Measurements from ENCODE around the gene NNMT.
"Not testable (repeated sequence)": the region's sequence is repeated elsewhere in the genome, so short reads cannot be mapped to it uniquely, and the experiment has no call there.

NNMT gene

DNA sequence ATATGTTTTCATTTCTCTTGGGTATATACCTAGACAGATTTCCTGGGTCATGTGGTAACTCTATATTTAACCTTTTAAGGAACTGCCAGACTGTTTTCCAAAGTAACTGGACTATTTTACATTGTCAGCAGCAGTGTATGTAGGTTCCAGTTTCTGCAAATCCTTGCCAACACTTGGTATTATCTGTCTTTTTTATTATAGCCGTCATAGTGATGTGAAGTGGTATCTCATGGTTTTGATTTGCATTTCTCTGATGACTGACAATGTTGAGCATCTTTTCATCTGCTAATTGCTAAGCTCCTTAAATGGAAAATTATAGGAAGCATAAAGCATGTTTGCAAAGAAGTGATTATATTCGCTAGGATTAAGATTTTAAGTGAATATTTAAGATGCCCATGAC lies 13.9 kb downstream of the NNMT start:
- DNase-seq (ENCODE audit: low read depth in 2 of 2), result no peak

- no peak for DNase-seq (ENCODE audit: low read depth in 2 of 2)
These were observed 15.7 kb downstream of the NNMT start for GRCh38 chr11:114311946-114312345.

DNA sequence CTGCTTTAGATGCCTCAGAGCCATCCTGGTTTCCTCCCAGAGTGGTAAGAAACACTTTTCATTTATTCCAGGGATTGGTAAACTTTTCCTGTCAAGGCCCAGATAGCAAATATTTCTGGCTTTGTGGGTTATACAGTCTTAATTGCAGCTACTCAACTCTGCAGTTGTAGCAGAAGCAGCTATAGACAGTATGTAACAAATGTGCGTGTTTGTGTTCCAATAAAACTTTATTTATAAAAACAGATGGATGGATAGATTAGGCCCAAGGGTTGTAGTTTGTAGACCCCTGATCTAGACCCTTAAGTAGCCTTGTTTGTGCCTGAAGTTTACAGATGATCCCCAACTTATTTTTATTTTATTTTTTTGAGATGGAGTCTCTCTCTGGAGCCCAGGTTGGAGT lies 17.9 kb downstream of the NNMT start:
- DNase-seq (ENCODE audit: low read depth in 2 of 2), result no peak

- DNase-seq (ENCODE audit: low read depth in 2 of 2), result no peak
These were observed 19.7 kb downstream of the NNMT start for GRCh38 chr11:114315749-114316368.

DNA sequence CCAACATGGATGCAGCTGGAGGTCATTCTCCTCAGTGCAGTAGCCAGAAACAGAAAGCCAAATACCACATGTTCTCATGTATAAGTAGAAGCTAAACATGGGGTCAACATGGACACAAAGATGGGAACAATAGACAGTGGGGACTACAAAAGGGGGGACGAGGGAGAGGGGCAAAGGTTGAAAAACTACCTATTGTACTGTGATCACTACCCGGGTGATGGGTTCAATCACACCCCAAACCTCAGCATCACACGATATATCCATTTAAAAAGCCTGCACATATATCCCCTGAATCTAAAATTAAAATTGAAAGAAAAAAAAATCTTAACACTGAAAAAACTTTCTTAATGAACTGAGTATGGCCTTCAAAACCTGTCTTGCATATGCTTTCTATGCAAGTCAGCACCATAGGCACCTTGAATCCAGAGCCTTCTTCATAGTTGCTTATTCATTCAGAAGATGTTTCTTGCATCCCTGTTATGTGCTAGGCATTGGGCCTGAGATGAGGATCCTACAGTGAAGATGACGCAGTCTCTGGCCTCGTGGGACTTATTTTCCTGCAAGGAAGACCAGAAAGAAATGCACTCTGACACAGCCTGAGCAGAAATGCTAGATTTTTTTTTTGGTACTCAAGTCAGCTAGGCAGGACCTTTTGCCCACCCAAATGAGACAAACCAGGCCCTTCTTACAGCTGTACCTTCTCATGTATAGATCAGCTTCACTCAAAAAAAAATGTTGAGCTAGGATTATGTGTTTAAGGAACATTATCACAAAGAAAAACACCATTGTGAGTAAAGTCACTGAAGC lies 21.0 kb downstream of the NNMT start:
- DNase-seq (ENCODE audit: low read depth in 2 of 2), result no peak

DNA sequence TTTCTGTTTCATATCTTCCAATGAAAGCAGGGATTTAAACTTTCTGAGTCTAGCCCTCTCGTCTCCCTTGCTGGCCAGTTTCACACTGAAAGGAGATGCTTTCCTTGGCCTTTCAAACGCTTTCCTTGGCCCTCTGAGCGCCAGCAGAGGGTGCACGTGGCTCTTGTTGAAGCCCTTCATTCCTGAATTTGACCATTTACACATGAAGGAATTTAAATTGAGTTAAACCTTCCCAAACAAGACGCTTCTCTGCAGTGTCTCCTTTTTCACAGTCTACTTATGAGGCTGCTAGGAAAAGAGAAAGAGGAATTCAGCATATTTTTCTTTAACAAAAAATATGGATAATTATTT lies 21.6 kb downstream of the NNMT start:
- no peak for DNase-seq (ENCODE audit: low read depth in 2 of 2)

GRCh38 chr11:114318361-114318760 lies 22.2 kb downstream of the NNMT start:
- DNase-seq (ENCODE audit: low read depth in 2 of 2), result no peak

DNA sequence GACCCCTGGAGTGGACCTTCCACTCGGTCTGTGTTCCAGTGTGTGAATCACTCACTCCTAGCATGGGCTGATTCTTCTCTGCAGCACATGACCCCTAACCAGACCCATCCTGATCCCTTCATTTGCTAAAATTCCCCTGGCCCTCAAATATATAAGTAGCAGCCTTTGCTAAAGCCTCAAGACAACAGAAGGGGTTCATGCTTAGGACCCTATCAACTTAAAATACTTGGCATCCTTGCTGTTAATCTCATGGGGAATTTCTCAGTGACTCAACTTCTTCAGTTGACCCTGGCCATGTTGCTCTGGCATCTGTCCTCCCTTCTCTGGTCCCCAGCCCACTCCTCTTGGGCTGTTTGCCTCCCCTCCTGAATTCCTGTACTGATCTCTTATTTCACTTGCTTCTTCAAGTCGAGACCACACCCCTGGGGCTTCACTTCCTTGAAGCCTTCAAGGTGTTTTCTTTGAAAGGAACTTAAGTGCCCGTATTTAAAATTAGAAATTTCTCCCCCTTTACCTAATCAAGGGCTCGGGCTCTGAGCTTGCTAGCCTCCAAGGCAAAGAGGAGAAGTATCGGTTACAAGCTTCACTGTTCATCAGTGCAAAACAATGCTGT lies 23.6 kb downstream of the NNMT start:
- no peak for DNase-seq (ENCODE audit: low read depth in 2 of 2)

- DNase-seq (ENCODE audit: low read depth in 2 of 2), result no peak
These were observed 25.5 kb downstream of the NNMT start for GRCh38 chr11:114321621-114322257.

DNA sequence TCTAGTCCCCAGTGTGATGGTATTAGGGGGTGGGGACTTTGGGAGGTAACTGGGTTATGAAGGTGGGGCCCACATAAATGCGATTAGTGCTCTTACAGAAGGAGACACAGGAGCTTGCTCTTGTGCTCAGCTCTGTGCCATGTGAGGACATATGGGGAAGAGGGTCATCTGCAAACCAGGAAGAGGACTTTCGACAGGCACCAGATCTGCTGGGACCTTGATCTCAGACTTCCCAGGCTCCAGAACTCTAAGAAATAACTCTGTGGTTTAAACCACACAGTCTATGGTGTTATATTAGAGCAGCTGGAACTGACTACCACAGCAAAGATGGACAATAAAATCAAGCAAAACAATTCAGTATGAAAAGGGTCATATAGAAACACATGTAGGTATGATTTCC lies 26.7 kb downstream of the NNMT start:
- no peak for DNase-seq (ENCODE audit: low read depth in 2 of 2)

DNA sequence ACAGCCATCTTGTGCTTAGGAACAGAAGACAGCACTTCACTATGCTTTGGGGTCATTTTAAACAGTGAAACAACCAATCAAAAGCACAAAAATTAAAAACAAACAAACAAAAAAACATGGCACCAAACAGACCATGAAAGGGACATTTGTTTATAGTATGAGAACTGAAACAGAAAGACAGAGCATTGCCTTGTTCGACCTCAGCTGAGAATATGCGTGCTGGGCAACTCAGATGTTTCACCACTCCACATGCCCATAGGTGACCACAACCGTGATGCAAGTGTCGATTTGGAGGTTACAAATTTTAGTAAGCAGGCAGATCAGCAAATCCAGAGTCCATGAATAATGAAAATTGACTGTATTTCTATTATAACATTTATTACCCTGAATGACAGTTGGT lies 30.0 kb downstream of the NNMT start:
- no peak for DNase-seq (ENCODE audit: low read depth in 2 of 2)

GRCh38 chr11:114326776-114327175 lies 30.6 kb downstream of the NNMT start:
- DNase-seq (ENCODE audit: low read depth in 2 of 2), result no peak

DNA sequence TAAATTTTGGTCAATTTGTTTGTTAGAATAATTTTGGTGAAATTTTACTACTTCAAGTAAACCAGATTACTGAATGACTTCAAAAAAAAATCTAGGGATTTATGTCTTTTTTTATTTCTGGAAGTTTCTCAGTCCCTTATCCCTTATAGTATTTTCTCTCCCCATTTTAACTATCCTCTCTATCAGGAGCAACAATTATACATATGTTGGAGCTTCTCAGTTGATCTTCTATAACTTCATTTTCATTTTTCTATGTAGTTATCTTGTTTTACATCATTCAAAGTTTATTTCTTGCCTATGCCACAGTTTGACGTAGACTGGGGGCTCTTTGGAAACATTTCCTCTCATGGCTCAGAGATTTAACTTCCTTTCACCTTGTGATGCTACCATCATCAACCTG lies 34.2 kb downstream of the NNMT start:
- no peak for DNase-seq (ENCODE audit: low read depth in 2 of 2)

GRCh38 chr11:114340311-114341131 lies 44.3 kb downstream of the NNMT start:
- no peak for DNase-seq (ENCODE audit: low read depth in 2 of 2)

DNA sequence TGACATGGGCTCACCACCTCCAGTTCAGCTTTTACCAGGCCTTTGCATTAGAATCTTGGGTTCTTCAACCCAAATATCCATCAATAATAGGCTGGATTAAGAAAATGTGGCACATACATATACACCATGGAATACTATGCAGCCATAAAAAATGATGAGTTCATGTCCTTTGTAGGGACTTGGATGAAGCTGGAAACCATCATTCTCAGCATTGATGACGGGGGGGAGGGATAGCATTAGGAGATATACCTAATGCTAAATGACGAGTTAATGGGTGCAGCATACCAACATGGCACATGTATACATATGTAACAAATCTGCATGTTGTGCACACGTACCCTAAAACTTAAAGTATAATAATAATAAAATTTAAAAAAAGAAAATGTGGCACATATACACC lies 45.5 kb downstream of the NNMT start:
- not testable (repeated sequence) for DNase-seq (ENCODE audit: low read depth in 2 of 2)

- no peak for DNase-seq (ENCODE audit: low read depth in 2 of 2)
These were observed 46.3 kb downstream of the NNMT start for GRCh38 chr11:114342476-114342875.

DNA sequence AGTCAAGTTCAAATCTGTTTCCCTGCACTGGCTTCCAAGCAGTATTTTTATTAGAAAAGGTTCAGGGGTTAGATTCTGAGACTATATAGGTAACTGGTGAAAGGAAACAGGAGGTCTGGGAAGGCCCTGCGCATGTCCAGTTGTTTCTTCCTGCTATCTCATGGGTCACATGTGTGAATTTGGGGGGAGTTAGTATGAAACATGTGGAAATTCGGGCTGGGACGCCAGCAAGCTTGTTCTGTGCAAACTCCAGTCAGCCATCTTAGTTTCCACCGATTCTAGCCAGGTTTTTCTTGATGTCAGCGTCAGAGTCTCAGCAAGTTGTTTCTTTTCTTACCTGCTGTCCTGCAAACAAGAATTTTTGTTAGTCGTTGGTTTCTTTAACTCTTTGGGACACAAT lies 46.8 kb downstream of the NNMT start:
- no peak for DNase-seq (ENCODE audit: low read depth in 2 of 2)

- no peak for DNase-seq (ENCODE audit: low read depth in 2 of 2)
These were observed 47.3 kb downstream of the NNMT start for GRCh38 chr11:114343493-114343892.

- no peak for DNase-seq (ENCODE audit: low read depth in 2 of 2)
These were observed 48.3 kb downstream of the NNMT start for GRCh38 chr11:114344494-114344893.

GRCh38 chr11:114345575-114346222 lies 49.5 kb downstream of the NNMT start:
- no peak for DNase-seq (ENCODE audit: low read depth in 2 of 2)

- no peak for DNase-seq (ENCODE audit: low read depth in 2 of 2)
These were observed 50.5 kb downstream of the NNMT start for GRCh38 chr11:114346709-114347141.

Data from stimulated activated CD8-positive, alpha-beta memory T cell treated with anti-CD3 and anti-CD28 coated beads, Interleukin-7, amount 100 ng/mL, for 1 hour (primary cell).